DOHH2 (cell line): ENCODE data around the gene PTPRK.

Experiments
- H3F3A ChIP-seq: fragments of 200-600 bp; sonication (generic), shearing (Covaris generic); 2 replicates; pipeline ENCODE4 v1.6.0; 2016; ENCODE audit warnings: antibody characterized with exemption, mild to moderate bottlenecking; ENCODE audit not compliant: control insufficient read depth, insufficient read depth
- H3K27ac ChIP-seq: fragments of 200-600 bp; sonication (generic); 2 replicates; pipeline ENCODE4 v1.5.1; 2014; ENCODE audit warnings: low read depth, mild to moderate bottlenecking, low read length, moderate library complexity
- H3K27me3 ChIP-seq: fragments of 200-600 bp; sonication (generic); 2 replicates; pipeline ENCODE4 v1.6.1; 2014; ENCODE audit warnings: mild to moderate bottlenecking, low read length, mixed read lengths; ENCODE audit not compliant: control insufficient read depth
- H3K36me3 ChIP-seq: fragments of 200-600 bp; sonication (generic); 2 replicates; pipeline ENCODE4 v1.6.1; 2014; ENCODE audit warnings: mild to moderate bottlenecking, low read length, moderate library complexity, mixed read lengths; ENCODE audit not compliant: control insufficient read depth
- H3K4me1 ChIP-seq: fragments of 200-600 bp; sonication (generic); 2 replicates; pipeline ENCODE4 v1.6.1; 2014; ENCODE audit warnings: mild to moderate bottlenecking, low read length, mixed read lengths; ENCODE audit not compliant: control insufficient read depth
- H3K4me2 ChIP-seq: fragments of 200-600 bp; sonication (generic); 2 replicates; pipeline ENCODE4 v1.6.0; 2014; ENCODE audit warnings: mild to moderate bottlenecking, low read length, moderate library complexity
- H3K4me3 ChIP-seq: fragments of 200-600 bp; sonication (generic); 2 replicates; pipeline ENCODE4 v1.5.1; 2014; ENCODE audit warnings: mild to moderate bottlenecking, low read length, mixed read lengths
- H3K79me2 ChIP-seq: fragments of 200-600 bp; sonication (generic); 2 replicates; pipeline ENCODE4 v1.6.1; 2014; ENCODE audit warnings: mild to moderate bottlenecking, low read length, mixed read lengths; ENCODE audit not compliant: control insufficient read depth
- H3K9me2 ChIP-seq: fragments of 200-600 bp; sonication (generic); replicated peaks from 2 replicates; pipeline ENCODE4 v1.6.1; 2014; ENCODE audit warnings: mild to moderate bottlenecking, low read length, mixed read lengths; ENCODE audit not compliant: control insufficient read depth
- H3K9me3 ChIP-seq: fragments of 200-600 bp; sonication (generic); 2 replicates; pipeline ENCODE4 v1.6.1; 2014; ENCODE audit warnings: antibody characterized with exemption, low read length, mixed read lengths; ENCODE audit not compliant: control insufficient read depth, insufficient read depth
- H4K20me1 ChIP-seq: fragments of 200-600 bp; sonication (generic); 2 replicates; pipeline ENCODE4 v1.6.0; 2014; ENCODE audit warnings: low read depth, mild to moderate bottlenecking, antibody characterized with exemption, low read length, moderate library complexity; ENCODE audit not compliant: control insufficient read depth, insufficient read depth
- CTCF ChIP-seq: fragments of 200-600 bp; sonication (generic); IDR thresholded peaks from one replicate; pipeline ENCODE4 v1.5.1; 2014; ENCODE audit warnings: antibody characterized with exemption, mild to moderate bottlenecking, low read depth, low read length; ENCODE audit not compliant: poor library complexity, severe bottlenecking
- EZH2phosphoT487 ChIP-seq: fragments of 200-600 bp; sonication (generic); IDR thresholded peaks from 2 replicates; pipeline ENCODE4 v1.6.1; 2017; ENCODE audit warnings: borderline replicate concordance, mild to moderate bottlenecking, antibody characterized with exemption, low read length, moderate library complexity, mixed read lengths

The PTPRK gene

DNA sequence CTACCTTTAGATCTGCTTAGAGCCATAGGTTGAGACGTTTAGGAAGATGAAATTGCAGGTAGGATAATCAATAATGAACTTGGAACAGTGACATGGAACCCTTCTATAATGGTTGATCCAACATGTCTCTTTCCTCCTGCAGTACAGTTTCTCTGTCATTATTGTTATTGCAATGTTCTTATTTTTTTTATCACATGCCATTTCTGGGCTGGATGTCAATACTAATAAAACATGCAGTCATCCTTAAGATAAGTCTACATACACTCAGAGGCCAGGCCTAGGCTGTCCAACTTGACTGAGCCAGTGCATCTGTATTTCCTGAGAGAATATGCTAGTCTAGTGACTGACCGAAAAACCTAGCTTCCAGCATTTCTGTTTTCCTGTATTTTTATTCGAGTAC is 544.3 kb downstream of the PTPRK start:
- Histone ChIP-seq H3K4me1 (no peaks in the 10 kb centered on the region), H3K4me2 (no peak overlapping the region), H3K27me3 (no peaks in the 10 kb centered on the region), H3K9me2 (no peaks in the 10 kb centered on the region), H3F3A (no peaks in the 10 kb centered on the region), H4K20me1 (no peaks in the 10 kb centered on the region), H3K79me2 (no peaks in the 10 kb centered on the region), H3K4me3 (no peak overlapping the region), H3K9me3 (no peaks in the 10 kb centered on the region), H3K36me3 (no peaks in the 10 kb centered on the region), H3K27ac (no peak overlapping the region)
- no peak for TF ChIP-seq EZH2phosphoT487
- no peak for TF ChIP-seq CTCF

GRCh38 chr6:127972815-127973214 is 547.6 kb downstream of the PTPRK start:
- Histone ChIP-seq H3K27me3 (no peaks in the 10 kb centered on the region), H3K4me1 (no peaks in the 10 kb centered on the region), H3K9me2 (no peaks in the 10 kb centered on the region), H3K9me3 (no peaks in the 10 kb centered on the region), H3K4me3 (no peak overlapping the region), H3K4me2 (no peak overlapping the region), H3K36me3 (no peaks in the 10 kb centered on the region), H3K79me2 (no peaks in the 10 kb centered on the region), H4K20me1 (no peaks in the 10 kb centered on the region), H3K27ac (no peak overlapping the region), H3F3A (no peaks in the 10 kb centered on the region)
- no peak for TF ChIP-seq CTCF
- TF ChIP-seq EZH2phosphoT487 = no peak

- no peak overlapping the region for H3K4me3 ChIP-seq
Observed at GRCh38 chr6:127971945-127972391, 548.4 kb downstream of the PTPRK start.

More at GRCh38 chr6:127971945-127972391, 548.4 kb downstream of the PTPRK start:
- no peaks in the 10 kb centered on the region for H3K4me1 ChIP-seq
- H3K27ac ChIP-seq = no peak overlapping the region
- no peaks in the 10 kb centered on the region for H3K36me3 ChIP-seq
- no peaks in the 10 kb centered on the region for H3K27me3 ChIP-seq
- H3K9me2 ChIP-seq = no peaks in the 10 kb centered on the region
- TF ChIP-seq EZH2phosphoT487 (no peak), CTCF (no peak)
- H3K9me3 ChIP-seq = no peaks in the 10 kb centered on the region
- no peaks in the 10 kb centered on the region for H3F3A ChIP-seq
- no peak overlapping the region for H3K4me2 ChIP-seq
- no peaks in the 10 kb centered on the region for H4K20me1 ChIP-seq
- no peaks in the 10 kb centered on the region for H3K79me2 ChIP-seq
